GM21529 (cell line): ENCODE measurements around the gene KTN1.

Experiments used
- ATAC-seq: cut with Tn5 transposase; IDR thresholded peaks from one replicate; pipeline ENCODE4 v1.9.1; 2021; ENCODE audit not compliant: unreplicated experiment

KTN1 gene

GRCh38 chr14:55579724-55580469, at the start of gene KTN1:
Gene KTN1, plus strand, starts transcription at chr14:55580207. Its CDS starts 31,842 bp downstream, at chr14:55612049.
- peak; percentile 79 for ATAC-seq

- no peak for ATAC-seq
These were observed 49.5 kb upstream of the KTN1 start for GRCh38 chr14:55530464-55530863.

- ATAC-seq, result no peak
These were observed 47.2 kb upstream of the KTN1 start for GRCh38 chr14:55532645-55533344.

DNA sequence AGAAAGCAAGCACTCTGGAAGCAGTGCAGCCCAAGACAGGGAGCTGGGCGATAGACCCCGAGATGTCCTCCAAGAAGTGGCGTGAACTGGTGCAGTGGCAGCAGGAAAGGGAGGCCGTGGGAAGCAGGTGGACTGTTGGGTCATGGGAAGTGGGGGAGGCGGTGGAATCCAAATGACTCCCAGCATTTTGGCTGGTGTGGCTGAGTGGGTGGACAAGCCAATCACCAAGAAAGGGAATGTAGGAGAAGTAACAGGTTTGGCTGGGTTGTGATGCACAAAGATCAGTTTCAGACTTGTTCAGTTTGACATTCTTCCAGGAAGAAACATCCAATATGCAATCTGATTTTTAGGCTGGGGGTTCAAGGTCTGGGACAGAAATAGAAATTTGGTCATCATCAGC, 46.0 kb upstream of the KTN1 start:
- no peak for ATAC-seq

DNA sequence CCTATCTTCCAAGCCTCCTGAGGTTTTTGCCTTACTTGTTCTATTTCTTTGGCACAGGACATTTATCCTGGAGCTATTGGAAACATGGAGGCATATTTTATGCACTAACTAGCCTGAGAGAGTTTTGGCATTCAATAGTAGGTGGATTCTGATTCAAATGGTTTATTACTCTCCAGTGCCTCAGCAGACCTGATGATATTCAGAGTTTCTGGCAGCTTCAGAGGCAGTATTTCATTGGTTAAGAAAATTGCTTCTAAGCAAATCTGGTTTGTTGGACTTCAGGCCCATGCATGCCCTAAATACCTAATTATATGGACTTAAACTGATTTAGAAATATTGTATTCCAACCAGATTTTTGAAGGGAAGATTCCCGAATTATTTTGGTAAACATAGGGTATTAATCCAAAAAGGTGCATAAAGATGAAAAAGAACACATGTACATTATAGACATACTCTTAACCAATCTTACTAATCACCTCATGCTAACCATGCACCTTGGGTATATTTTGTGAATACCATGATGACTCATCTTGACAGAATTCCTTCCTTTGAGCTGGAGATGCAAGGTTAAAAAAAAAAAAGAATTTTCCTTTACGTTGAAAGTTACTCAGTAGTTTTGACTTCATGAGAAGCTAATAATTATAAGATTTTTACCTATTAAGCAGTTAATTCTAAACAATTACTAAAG, 44.3 kb upstream of the KTN1 start:
- ATAC-seq, result no peak

GRCh38 chr14:55536204-55536708, 43.8 kb upstream of the KTN1 start:
- ATAC-seq, result no peak

DNA sequence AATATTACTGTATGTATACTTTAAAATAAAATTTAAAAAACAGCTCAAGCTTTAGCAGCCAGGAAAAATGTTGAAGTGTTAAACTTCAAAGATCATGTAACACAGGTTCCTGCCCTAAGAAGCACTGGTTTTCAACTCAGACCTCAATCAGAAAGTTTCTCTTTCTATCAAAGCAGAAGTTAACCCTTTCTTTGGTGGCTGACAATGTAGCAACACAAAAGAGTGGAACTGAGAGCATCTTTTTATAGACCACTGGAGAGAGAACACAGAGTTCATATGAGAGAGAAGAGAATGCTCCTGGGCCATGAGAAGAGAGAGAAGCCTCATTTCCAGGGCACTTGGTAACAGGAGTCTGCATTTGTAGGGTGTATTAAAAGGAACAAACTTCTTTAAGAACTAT, 42.2 kb upstream of the KTN1 start:
- no peak for ATAC-seq

DNA sequence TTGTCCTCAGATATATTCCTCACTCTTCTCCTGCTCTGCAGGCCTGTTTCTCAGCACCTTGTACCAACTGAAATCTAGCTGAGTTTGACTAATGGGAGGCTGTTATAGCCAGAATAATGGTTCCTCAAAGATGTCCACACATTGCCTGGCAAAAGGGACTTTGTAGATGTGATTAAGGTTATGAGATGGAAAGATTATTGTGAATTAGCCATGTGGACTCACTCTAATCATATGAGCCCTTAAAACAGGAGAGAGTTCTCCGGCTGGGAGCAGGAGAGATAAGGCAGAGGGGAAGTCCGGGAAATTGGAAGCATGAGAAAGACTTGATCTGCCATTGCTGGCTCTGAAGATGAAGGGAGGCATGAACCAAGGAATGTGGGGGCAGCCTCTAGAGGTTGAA, 40.0 kb upstream of the KTN1 start:
- ATAC-seq, result no peak

DNA sequence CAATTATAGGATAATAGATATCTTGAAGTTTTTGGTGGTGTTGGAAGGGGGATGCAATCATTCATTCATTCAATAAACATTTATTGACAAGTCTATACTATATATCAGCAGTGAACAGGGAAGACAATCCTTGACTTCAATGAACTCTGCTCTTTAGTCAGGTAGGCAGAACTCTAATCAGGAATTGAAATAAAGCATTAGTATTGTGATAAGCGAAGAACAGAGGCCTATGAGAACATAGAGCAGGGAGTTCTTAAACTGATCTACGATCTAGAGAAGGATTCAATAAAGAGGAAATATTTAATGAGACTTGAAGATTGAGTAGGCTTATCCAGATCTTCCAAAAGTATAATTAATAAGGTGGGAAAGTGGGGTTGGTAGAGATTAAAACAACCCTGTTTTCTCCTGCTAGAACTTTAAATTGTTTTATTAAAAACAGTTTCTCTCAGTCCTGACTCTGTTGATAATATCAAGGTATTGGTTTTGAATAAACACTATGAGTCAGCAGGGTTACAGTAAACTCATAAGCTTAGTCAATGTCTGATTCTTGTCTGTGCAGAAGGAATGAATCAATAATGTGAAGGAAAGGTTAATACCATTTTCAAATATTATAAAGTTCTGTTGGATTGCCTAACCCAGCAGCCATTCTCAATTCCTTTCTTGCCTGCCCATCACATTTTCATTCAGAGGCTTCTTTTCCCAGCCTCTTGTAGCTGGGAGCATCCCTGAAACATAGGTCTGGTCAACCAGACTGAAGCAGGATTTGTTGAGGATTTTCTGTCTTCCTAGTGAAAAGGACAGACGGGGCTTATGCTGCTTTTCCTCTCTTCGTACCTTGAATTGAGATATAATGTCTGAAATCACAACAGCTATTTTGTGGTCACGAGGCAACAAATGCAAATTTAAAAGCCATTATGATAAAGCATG, 38.9 kb upstream of the KTN1 start:
- no peak for ATAC-seq

DNA sequence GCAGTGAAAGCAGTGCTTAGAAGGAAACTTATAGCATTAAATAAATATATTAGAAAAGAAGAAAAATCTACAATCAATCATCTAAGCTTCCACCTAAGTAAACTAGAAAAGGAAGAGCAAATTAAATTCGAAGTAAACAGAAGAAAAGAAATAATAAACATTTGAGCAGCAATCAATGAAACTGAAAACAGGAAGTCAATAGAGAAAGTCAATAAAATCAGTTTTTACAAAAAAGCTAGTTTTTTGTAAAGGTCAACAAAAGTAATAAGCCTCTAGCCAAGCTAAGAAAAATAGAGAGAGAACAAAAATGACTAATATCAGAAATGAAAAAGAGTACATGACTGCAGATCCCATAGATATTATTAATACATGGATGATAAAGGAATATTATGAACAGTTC, 34.2 kb upstream of the KTN1 start:
- peak; percentile 17 for ATAC-seq

DNA sequence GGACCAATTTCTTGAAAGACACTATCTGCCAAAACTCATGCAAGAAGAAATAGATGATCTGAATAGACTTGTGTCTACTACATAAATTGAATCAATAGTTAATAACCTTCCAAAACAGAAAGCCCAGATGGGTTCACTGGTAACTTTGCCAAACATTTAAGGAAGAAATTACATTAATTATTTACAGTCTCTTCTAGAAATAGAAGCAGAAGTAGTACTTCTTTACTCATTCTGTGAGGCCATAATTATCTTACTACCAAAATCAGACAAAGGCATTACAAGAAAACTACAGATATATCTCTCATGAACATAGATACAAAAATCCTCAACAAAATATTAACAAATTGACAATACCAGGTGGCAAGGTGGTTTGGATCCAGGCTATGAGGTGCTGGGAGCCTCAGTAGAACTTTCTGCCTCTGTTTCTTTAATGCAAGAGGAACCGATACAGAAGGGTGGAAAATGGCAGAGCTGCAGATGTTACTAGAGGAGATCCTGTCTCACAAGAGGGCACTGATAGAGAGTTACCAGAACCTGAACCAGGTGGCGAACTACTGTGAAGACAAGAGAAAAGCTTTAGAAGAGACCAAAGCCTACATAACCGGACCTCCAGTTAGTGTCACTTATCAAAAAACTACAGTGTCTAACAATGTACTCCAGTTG, 33.7 kb upstream of the KTN1 start:
- ATAC-seq, result peak; percentile 59

DNA sequence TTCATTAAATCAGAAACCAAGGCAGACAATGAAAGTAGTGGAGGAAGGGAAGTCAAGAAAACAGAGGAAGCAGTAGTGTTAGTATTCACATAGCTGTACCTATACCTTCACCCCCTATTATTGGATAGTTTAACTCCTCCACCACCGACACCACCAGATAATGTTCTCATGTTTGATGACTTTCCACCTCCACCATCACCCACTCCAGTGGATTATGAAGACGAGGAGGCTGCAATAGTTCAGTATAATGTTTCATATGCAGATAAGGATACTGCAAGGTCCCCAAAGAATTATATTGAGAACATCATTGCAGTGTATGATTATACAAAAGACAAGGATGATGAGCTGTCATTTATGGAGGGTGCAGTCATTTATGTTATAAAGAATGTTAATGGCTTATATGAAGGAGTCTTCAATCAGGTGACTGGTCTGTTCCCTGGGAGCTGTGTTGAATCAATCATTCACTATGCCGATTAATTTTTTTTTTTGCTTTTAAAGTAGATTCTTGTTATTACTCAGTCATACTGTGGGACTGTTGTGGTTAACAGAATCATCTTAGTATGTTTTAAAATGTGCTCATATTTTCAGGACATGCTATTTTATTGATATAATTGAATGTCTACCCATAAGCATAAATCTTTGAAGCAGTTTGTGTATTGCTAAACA, 32.2 kb upstream of the KTN1 start:
- no peak for ATAC-seq

GRCh38 chr14:55553791-55554190, 26.2 kb upstream of the KTN1 start:
- no peak for ATAC-seq

DNA sequence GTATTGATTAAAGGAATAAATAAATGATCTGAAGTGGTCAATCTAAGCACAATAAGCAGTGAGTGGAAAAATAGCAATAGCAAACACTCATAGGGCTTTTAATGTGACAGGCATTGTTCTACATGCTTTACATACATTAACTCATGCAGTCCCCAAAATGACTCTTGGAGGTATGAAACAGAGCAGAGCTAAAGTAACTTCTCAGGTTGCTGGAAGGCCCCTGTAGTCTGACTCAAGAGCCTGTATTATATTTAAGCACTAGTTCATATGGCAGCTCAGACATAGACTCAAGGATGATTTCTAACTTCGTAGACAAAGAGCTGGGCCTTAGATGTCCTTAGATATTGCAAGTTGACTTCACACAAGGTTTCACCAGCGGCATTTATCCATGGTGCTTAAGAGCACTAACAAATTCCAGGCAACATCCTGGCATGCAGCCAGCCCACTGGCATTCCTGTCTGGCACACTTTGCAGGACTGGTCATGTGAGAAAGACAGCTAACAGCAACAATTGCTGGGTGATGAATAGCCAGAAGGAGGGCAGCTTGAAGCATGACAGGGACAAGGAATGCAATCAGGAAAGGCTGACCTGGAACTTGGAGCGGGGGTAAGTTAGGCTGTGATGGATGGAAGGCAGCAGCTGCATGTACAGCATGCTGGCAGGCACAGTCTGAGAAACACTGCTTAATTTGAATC, 22.9 kb upstream of the KTN1 start:
- ATAC-seq, result no peak

GRCh38 chr14:55562135-55562534, 17.9 kb upstream of the KTN1 start:
- ATAC-seq, result no peak

DNA sequence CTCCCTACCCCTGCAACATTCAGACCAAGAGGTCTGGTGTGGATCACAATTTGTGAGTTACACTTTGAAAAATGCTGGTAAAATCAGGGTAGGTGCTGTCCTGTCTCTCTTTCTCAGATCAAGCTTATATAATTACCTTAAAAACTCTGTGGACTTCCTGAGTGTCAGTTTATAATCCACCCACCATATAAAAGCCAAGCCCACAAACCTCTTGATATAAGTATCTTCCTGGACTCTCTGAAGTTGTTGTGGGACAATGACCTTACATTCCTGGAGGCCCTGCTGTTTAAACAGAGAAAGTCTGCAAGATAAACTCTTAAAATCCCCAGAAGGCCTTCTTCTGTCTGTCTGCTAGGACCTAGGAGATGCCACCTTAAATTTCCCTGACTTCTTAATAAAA, 11.4 kb upstream of the KTN1 start:
- ATAC-seq, result no peak

GRCh38 chr14:55571125-55571889, 8.7 kb upstream of the KTN1 start:
- ATAC-seq, result peak; percentile 66

GRCh38 chr14:55572578-55572977, 7.4 kb upstream of the KTN1 start:
- no peak for ATAC-seq
